GM18505 (cell line): ENCODE data around the gene TTC19.

Experiments
- ATAC-seq: cut with Tn5 transposase; IDR thresholded peaks from one replicate; pipeline ENCODE4 v1.9.1; 2021; ENCODE audit not compliant: unreplicated experiment
- POLR2A ChIP-seq: IDR thresholded peaks from 4 replicates; pipeline ENCODE4 v1.6.1; 2011; ENCODE audit warnings: borderline replicate concordance; ENCODE audit not compliant: insufficient read depth, insufficient read length; ENCODE audit errors: extremely low read depth

TTC19 gene

DNA sequence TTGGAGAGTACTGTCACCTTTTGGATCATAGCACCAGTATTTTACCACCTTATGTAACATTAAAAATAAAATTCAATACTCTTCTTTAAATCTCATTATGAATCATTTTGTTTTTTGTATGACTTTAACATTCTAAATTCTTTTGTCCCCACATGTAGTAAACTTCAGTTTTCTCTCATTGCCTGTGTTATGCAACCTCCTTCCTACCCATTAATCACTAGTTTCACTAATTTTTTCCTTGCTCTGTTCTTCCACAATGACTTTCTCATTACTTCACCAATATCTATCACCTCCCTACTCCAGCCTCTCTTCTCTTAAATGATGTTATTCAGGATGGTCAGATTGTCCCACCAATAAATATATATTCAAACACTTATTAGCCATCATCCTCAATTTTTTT lies 68.7 kb downstream of the TTC19 start:
- no peak for ATAC-seq
- no peak for TF ChIP-seq POLR2A

GRCh38 chr17:16072031-16072430 lies 72.4 kb downstream of the TTC19 start:
- no peak for TF ChIP-seq POLR2A
- ATAC-seq: no peak

GRCh38 chr17:16073845-16074244 lies 74.2 kb downstream of the TTC19 start:
- TF ChIP-seq POLR2A: no peak

DNA sequence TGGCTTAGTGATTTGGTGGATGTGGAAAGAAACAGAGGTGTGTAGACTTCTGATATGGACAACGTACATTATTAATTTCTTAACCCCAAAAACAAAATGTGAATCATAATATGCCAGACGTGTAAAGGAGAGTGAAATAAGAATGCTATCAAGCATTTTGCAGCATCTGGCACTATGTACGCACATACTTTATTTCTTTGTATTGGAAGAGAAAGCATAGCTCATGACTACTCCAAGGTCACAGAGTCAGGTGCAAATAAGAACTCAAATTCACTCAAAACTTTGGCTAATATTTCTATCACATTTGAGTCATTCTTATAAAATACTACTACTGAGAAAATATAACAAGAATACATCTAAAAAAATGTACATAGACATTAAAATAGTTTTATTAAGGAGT lies 74.8 kb downstream of the TTC19 start:
- ATAC-seq: no peak
- no peak for TF ChIP-seq POLR2A

More at GRCh38 chr17:16073845-16074244, 74.2 kb downstream of the TTC19 start:
- no peak for ATAC-seq

GRCh38 chr17:16075949-16076348 lies 76.3 kb downstream of the TTC19 start:
- TF ChIP-seq POLR2A: no peak
- ATAC-seq: no peak
